Trophoblast cell (in vitro differentiated cells and primary cell): ENCODE results near the gene GRP.
A peak's percentile ranks its signal among the peaks of the same experiment; 100 is the strongest.

ENCODE experiments used
- DNase-seq, 2 donors: peaks; one replicate each; pipeline ENCODE4 v3.0.0-alpha.2; 2016
- H2AFZ ChIP-seq: 2 replicates; pipeline ENCODE4 v1.6.1; 2013; ENCODE audit warnings: low read length, moderate library complexity, mild to moderate bottlenecking; ENCODE audit not compliant: insufficient read depth, poor library complexity
- H2AK5ac ChIP-seq: 2 replicates; pipeline ENCODE4 v1.6.1; 2013; ENCODE audit warnings: mild to moderate bottlenecking, low read length
- H2BK120ac ChIP-seq: 2 replicates; pipeline ENCODE4 v1.6.1; 2013; ENCODE audit warnings: low read length, mild to moderate bottlenecking, moderate library complexity; ENCODE audit not compliant: insufficient read depth, poor library complexity
- H2BK12ac ChIP-seq: 2 replicates; pipeline ENCODE4 v1.6.1; 2013; ENCODE audit warnings: mild to moderate bottlenecking, low read length, moderate library complexity
- H2BK5ac ChIP-seq: 2 replicates; pipeline ENCODE4 v1.6.1; 2013; ENCODE audit warnings: low read length, low read depth, moderate library complexity, mild to moderate bottlenecking; ENCODE audit not compliant: poor library complexity
- H3K14ac ChIP-seq: 2 replicates; pipeline ENCODE4 v1.6.1; 2013; ENCODE audit warnings: mild to moderate bottlenecking, low read length
- H3K18ac ChIP-seq: 2 replicates; pipeline ENCODE4 v1.6.1; 2013; ENCODE audit warnings: mild to moderate bottlenecking, low read length
- H3K23ac ChIP-seq: 2 replicates; pipeline ENCODE4 v1.6.1; 2013; ENCODE audit warnings: low read length
- H3K27ac ChIP-seq: 2 replicates; pipeline ENCODE4 v1.5.1; 2013; ENCODE audit warnings: low read depth, mild to moderate bottlenecking, inconsistent platforms, low read length, moderate library complexity
- H3K27me3 ChIP-seq: 2 replicates; pipeline ENCODE4 v1.6.1; 2013; ENCODE audit warnings: inconsistent platforms, mild to moderate bottlenecking, low read length, moderate library complexity; ENCODE audit not compliant: insufficient read depth
- H3K36me3 ChIP-seq, 2 experiments: 1 replicate in 1 of 2; 2 replicates in 1 of 2; pipeline ENCODE4 v1.6.1; 2013; ENCODE audit warnings: low read length in 2 of 2, mild to moderate bottlenecking in 2 of 2, moderate library complexity in 1 of 2; ENCODE audit not compliant: insufficient read depth in 2 of 2, control insufficient read depth in 1 of 2
- H3K4ac ChIP-seq: 2 replicates; pipeline ENCODE4 v1.6.1; 2013; ENCODE audit warnings: low read depth, mild to moderate bottlenecking, low read length, moderate library complexity
- H3K4me1 ChIP-seq, 2 experiments: 1 replicate in 1 of 2; 2 replicates in 1 of 2; pipeline ENCODE4 v1.6.1; 2013; ENCODE audit warnings: low read length in 2 of 2, mild to moderate bottlenecking in 2 of 2, moderate library complexity in 1 of 2; ENCODE audit not compliant: insufficient read depth in 2 of 2, control insufficient read depth in 1 of 2
- H3K4me2 ChIP-seq: 2 replicates; pipeline ENCODE4 v1.6.1; 2013; ENCODE audit warnings: inconsistent platforms, mild to moderate bottlenecking, low read length, moderate library complexity
- H3K4me3 ChIP-seq: 2 replicates; pipeline ENCODE4 v1.5.1; 2013; ENCODE audit warnings: mild to moderate bottlenecking, low read depth, low read length, inconsistent platforms
- H3K79me1 ChIP-seq: one replicate; pipeline ENCODE4 v1.6.1; 2013; ENCODE audit warnings: low read length
- H3K79me2 ChIP-seq: 2 replicates; pipeline ENCODE4 v1.6.1; 2013; ENCODE audit warnings: low read length, mild to moderate bottlenecking; ENCODE audit not compliant: control insufficient read depth, insufficient read depth, poor library complexity
- H3K9ac ChIP-seq: 2 replicates; pipeline ENCODE4 v1.6.1; 2013; ENCODE audit warnings: mild to moderate bottlenecking, low read length
- H3K9me3 ChIP-seq: 2 replicates; pipeline ENCODE4 v1.6.1; 2013; ENCODE audit warnings: low read depth, mild to moderate bottlenecking, control low read depth, inconsistent platforms, low read length; ENCODE audit not compliant: insufficient read depth
- H4K12ac ChIP-seq: 2 replicates; pipeline ENCODE4 v1.6.1; 2013; ENCODE audit warnings: low read depth, mild to moderate bottlenecking, low read length, moderate library complexity
- H4K8ac ChIP-seq: 2 replicates; pipeline ENCODE4 v1.6.1; 2013; ENCODE audit warnings: low read depth, mild to moderate bottlenecking, low read length, moderate library complexity
- H4K91ac ChIP-seq: one replicate; pipeline ENCODE4 v1.6.1; 2013; ENCODE audit warnings: low read depth, mild to moderate bottlenecking, low read length, moderate library complexity
- WGBS: extraction: QIAGEN DNeasy Blood & Tissue Kit; methylation state at CpG from one replicate; pipeline ENCODE4 v1.1.7; 2013; ENCODE audit warnings: missing lambda C conversion rate; ENCODE audit not compliant: insufficient read length, insufficient coverage; ENCODE audit errors: extremely low coverage; 5-methylcytosine and 5-hydroxymethylcytosine counted together

GRP gene

DNA sequence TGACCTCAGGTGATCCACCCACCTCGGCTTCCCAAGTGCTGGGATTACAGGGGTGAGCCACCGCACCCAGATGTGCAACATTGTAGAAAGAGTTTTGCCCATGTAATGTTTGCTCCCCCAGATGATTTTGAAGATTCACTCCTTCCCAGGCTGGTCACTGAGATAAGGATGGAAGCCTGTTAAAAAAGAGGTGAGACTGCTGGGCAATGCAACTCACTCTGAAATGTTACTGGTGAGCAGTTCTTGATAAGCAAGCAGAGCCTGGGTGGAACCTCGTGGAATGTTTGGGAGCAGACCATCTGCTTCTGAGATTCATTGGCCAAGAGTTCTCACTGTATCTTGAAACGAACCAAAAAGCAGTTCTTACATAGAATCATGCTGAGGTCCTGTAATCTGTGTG lies 19.7 kb downstream of the GRP start:
- Histone ChIP-seq H3K79me2 (no peaks in the 10 kb centered on the region), H3K9ac (no peak overlapping the region), H3K27me3 (no peaks in the 10 kb centered on the region), H3K36me3 (no peaks in the 10 kb centered on the region), H4K91ac (no peak overlapping the region), H4K8ac (no peak overlapping the region), H3K4me2 (no peak overlapping the region), H3K4ac (no peak overlapping the region), H3K23ac (no peak overlapping the region), H3K9me3 (no peaks in the 10 kb centered on the region), H2BK5ac (no peak overlapping the region), H3K4me1 (no peaks in the 10 kb centered on the region), H3K18ac (no peak overlapping the region), H2AK5ac (no peak overlapping the region), H2AFZ (no peak overlapping the region), H2BK12ac (no peak overlapping the region), H3K14ac (no peak overlapping the region), H4K12ac (no peak overlapping the region), H2BK120ac (no peak overlapping the region), H3K79me1 (no peaks in the 10 kb centered on the region), H3K27ac (no peak overlapping the region), H3K4me3 (no peak overlapping the region)
- WGBS = no CpG with 5 or more reads among the region's 4 CpGs
- no peak for DNase-seq

DNA sequence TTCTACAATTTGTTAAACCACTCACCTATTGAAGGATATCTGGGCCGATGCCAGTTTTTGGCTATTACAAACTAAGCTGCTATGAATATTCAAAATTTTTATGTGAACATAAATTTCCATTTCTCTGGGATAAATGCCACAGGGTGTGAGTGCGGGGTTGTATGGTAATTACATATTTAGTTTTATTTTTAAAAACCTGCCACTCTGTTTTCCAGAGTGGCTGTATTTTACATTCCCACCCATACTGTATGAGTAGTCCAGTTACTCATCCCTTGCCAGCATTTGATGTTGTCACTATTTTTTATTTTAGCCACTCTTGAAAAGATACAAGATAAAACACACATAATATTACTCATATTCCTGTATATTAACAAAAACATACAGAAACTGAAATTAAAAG lies 22.9 kb downstream of the GRP start:
- no CpG with 5 or more reads among the region's 2 CpGs for WGBS

DNA sequence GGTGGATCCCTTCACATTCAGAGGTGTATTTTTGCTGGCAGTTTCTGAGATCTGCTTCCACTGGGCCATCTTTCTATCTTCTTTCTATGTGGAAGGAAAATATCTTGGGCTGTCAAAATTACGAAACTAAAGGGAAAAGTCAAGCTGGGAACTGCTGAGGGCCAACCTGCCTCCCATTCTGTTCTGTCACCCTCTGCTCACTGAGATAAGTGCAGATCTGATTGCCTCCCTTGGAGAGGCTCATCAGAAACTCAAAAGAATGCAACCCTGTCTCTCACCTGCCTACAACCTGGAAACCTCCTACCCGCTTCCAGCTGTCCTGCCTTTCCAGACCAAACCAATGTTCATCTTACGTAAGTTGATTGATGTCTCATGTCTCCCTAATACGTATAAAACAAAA lies 26.8 kb downstream of the GRP start:
- Histone ChIP-seq H3K4me1 (no peaks in the 10 kb centered on the region), H3K14ac (no peak overlapping the region), H2AFZ (no peak overlapping the region), H3K9me3 (no peaks in the 10 kb centered on the region), H3K4me3 (no peak overlapping the region), H3K79me1 (no peaks in the 10 kb centered on the region), H2AK5ac (no peak overlapping the region), H3K18ac (no peak overlapping the region), H3K36me3 (no peaks in the 10 kb centered on the region), H4K91ac (no peak overlapping the region), H4K8ac (no peak overlapping the region), H3K27ac (no peak overlapping the region), H3K4me2 (no peak overlapping the region), H3K23ac (no peak overlapping the region), H2BK5ac (no peak overlapping the region), H2BK12ac (no peak overlapping the region), H3K27me3 (no peaks in the 10 kb centered on the region), H3K79me2 (no peaks in the 10 kb centered on the region), H4K12ac (no peak overlapping the region), H3K4ac (no peak overlapping the region), H2BK120ac (no peak overlapping the region), H3K9ac (no peak overlapping the region)
- no CpG with 5 or more reads among the region's 4 CpGs for WGBS
- no peak for DNase-seq

More for the DNA sequence above, 22.9 kb downstream of the GRP start:
- Histone ChIP-seq H2BK120ac (no peak overlapping the region), H2BK12ac (no peak overlapping the region), H3K18ac (no peak overlapping the region), H3K79me2 (no peaks in the 10 kb centered on the region), H4K12ac (no peak overlapping the region), H3K4me1 (no peaks in the 10 kb centered on the region), H4K8ac (no peak overlapping the region), H3K4me2 (no peak overlapping the region), H3K23ac (no peak overlapping the region), H2AFZ (no peak overlapping the region), H3K4me3 (no peak overlapping the region), H4K91ac (no peak overlapping the region), H3K79me1 (no peaks in the 10 kb centered on the region), H3K9ac (no peak overlapping the region), H2BK5ac (no peak overlapping the region), H3K27ac (no peak overlapping the region), H3K36me3 (no peaks in the 10 kb centered on the region), H3K14ac (no peak overlapping the region), H3K9me3 (no peaks in the 10 kb centered on the region), H3K4ac (no peak overlapping the region), H3K27me3 (no peaks in the 10 kb centered on the region), H2AK5ac (no peak overlapping the region)
- DNase-seq = no peak

DNA sequence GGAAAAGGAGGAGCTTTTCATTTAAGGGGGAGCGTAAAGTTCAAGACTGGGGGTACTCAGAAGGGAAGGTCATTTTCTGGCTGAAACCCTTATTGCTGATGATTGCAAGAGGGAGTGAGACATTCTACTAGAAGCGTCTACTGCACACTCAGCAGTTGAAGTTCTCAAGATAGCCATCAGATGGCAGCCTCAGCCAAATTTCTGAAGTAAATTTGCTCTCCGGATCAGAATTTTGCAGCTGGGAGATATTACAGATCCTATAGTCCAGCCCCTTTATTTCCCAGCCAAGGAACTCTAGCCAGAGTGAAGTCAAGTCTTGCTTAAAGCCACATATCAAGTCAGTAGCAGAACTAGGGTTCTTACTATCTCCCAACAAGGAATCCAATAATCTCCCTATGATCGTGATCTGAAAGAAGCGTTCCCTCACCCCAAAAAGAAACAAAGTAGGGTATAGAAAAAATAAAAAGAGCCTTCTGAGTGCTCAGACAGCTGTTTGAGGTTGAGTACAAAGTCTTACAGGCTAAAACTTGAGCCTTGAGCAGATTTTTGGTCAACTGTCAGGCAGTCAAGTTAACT lies 29.3 kb downstream of the GRP start:
- Histone ChIP-seq H2BK12ac (no peak overlapping the region), H3K79me2 (no peaks in the 10 kb centered on the region), H3K23ac (no peak overlapping the region), H4K91ac (no peak overlapping the region), H2BK120ac (no peak overlapping the region), H3K36me3 (no peaks in the 10 kb centered on the region), H3K18ac (no peak overlapping the region), H3K9me3 (no peaks in the 10 kb centered on the region), H3K14ac (no peak overlapping the region), H3K27ac (no peak overlapping the region), H2AK5ac (no peak overlapping the region), H2AFZ (no peak overlapping the region), H3K4me2 (no peak overlapping the region), H3K27me3 (no peaks in the 10 kb centered on the region), H3K4ac (no peak overlapping the region), H3K79me1 (no peaks in the 10 kb centered on the region), H3K9ac (no peak overlapping the region), H2BK5ac (no peak overlapping the region), H4K8ac (no peak overlapping the region), H4K12ac (no peak overlapping the region), H3K4me3 (no peak overlapping the region), H3K4me1 (no peaks in the 10 kb centered on the region)
- DNase-seq = peak; percentile 28 to 81
- WGBS = no CpG with 5 or more reads among the region's 5 CpGs
